RCC 7860 (cell line): ENCODE results near the gene ORMDL2.
"Not testable (repeated sequence)": the region's sequence is repeated elsewhere in the genome, so short reads cannot be mapped to it uniquely, and the experiment has no call there.

Experiments used
- DNase-seq: peaks from one replicate; pipeline ENCODE4 v3.0.0-alpha.2; 2015; ENCODE audit warnings: low spot score
- FAIRE-seq: peaks from 2 replicates; lab custom pipeline; 2012; peaks lifted over from hg19 to GRCh38; lab: Jason Lieb, UNC

Gene ORMDL2

GRCh38 chr12:55850401-55850800 lies 32.6 kb downstream of the ORMDL2 start:
- DNase-seq (no peak), FAIRE-seq (no peak)

- no peak for DNase-seq
- FAIRE-seq, result no peak
These were observed 33.1 kb downstream of the ORMDL2 start for GRCh38 chr12:55850893-55851292.

- no peak for FAIRE-seq
- no peak for DNase-seq
These were observed 34.9 kb downstream of the ORMDL2 start for GRCh38 chr12:55852740-55853139.

- DNase-seq (no peak), FAIRE-seq (no peak)
These were observed 43.6 kb downstream of the ORMDL2 start for GRCh38 chr12:55861396-55861795.

GRCh38 chr12:55861871-55862270 lies 44.0 kb downstream of the ORMDL2 start:
- FAIRE-seq (no peak), DNase-seq (no peak)

GRCh38 chr12:55862286-55862685 lies 44.4 kb downstream of the ORMDL2 start:
- no peak for DNase-seq
- no peak for FAIRE-seq

- not testable (repeated sequence) for FAIRE-seq, DNase-seq
These were observed 45.1 kb downstream of the ORMDL2 start for GRCh38 chr12:55862931-55863330.

GRCh38 chr12:55865327-55865726 lies 47.5 kb downstream of the ORMDL2 start:
- DNase-seq (no peak), FAIRE-seq (no peak)

- not testable (repeated sequence) for FAIRE-seq, DNase-seq
These were observed 48.7 kb downstream of the ORMDL2 start for GRCh38 chr12:55866454-55867004.
